Activated CD8-positive, alpha-beta memory T cell treated with anti-CD3 and anti-CD28 coated beads, Interleukin-2, amount 50 U/mL, for 4 hours (primary cell): ENCODE results near the gene RAB35.

ENCODE experiments used
- DNase-seq: peaks from one replicate; pipeline ENCODE4 v3.0.0-alpha.2; 2020

Gene RAB35

DNA sequence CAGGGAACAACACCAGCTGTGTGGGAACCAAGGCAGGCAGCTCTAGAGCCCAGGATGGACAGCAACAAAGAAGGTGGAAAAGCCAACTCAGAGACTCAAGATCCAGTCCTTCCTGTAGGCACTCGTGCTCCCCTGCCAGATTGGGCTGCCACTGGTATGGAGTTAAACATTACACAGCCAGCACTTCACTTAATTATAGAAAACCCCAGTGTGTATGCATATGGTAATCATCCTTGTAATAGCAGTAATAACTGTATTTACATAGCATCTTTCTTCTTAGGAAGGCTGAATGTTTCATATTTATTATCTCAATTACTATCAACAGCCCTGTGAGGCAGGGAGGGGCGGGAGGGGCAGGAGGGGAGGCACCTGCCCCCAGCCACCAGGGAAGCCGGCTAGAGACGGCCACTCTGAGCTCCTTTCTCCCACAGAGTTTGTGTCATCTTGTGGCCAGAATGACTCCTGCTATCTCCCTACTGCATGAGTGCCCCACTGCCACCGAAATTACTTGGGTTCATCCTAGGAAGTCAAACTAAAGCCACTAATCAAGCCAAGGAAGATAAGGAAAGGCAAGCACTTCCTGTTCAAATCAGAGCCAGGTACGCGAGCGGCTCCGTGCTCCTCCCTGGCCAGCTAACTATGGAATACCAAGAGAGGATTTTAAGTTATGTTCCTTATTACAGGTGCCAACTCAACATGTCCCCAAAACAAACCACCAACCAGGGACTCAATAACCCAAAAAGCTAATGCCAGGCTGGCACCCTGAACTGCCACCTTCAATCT, 15.7 kb upstream of the RAB35 start:
- DNase-seq, result no peak

GRCh38 chr12:120131116-120131515, 14.6 kb upstream of the RAB35 start:
- DNase-seq, result no peak

DNA sequence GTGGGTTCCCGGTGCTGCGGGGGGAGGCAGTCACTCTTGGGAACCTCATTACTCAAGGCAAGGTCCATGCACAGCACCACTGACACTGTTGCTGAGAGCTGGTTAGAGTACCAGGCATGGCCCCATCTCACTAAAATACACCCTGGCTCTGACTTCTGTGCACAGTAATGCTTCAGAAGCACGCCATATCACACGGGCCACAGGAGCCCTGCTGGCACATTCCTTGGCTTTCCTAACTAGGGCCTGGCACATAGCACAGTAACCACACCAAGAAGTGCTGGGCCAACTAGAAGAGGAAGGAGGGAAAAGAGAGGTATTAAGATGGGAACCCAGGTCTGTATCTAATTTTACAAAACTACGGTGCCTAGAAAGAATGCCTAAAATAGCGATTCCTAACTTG, 13.5 kb upstream of the RAB35 start:
- no peak for DNase-seq

- no peak for DNase-seq
Observed at GRCh38 chr12:120126635-120127005, 10.1 kb upstream of the RAB35 start.

- no peak for DNase-seq
Observed at GRCh38 chr12:120125792-120126634, 9.5 kb upstream of the RAB35 start.

DNA sequence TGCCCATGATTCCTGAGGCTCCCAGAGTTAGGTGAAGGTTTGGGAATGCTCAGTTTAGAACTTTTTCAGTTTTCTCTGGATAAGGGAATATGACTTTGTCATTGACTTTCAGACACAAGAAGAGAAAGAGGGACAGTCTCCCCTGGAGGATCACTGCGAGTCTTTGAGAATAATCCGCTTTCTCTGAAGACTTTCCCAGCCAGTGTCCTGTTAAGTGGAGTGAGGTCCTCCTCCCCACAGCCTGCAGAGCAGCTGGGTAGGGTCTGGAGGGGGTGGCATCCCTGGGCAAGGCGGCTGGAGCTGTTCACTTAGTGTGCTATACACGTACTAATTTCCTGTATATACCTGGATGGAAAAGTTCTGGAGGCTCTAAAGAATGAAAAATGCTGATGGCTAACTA, 8.5 kb upstream of the RAB35 start:
- DNase-seq, result no peak

GRCh38 chr12:120121766-120122293, 5.3 kb upstream of the RAB35 start:
- DNase-seq, result no peak

- no peak for DNase-seq
Observed at GRCh38 chr12:120121343-120121742, 4.8 kb upstream of the RAB35 start.

DNA sequence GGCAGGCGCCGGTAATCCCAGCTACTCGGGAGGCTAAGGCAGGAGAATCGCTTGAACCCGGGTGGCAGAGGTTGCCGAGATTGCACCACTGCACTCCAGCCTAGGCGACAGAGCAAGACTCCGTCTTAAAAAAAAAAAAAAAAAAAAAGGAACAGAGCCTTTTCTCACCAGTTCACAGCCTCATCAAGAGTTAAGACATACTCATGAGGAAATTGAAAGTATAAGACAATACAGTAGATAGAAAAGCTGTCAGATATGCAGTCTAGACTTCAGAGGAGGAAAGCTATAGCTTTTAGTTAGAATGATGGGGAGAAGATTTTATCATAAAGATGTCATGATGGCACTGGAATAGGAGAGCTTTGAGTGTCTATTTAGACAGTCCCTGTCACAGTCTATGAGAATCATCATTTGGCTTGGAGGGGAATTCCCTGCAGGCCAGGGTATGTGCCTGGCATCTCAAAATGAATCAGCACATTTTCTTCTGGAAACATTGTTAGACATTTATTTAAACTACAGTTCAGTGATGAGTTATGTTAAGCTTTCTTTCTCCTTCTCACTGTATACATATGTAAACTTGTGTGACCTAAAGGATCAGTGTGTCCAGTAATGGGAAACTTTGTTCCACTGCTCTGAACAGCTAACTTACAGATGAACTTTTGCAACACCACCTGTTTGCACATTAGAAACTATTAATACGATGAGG, 2.9 kb upstream of the RAB35 start:
- DNase-seq, result no peak

- DNase-seq, result no peak
Observed at GRCh38 chr12:120118321-120119061, 1.9 kb upstream of the RAB35 start.

- DNase-seq, result no peak
Observed at GRCh38 chr12:120117961-120118320, 1.4 kb upstream of the RAB35 start.

DNA sequence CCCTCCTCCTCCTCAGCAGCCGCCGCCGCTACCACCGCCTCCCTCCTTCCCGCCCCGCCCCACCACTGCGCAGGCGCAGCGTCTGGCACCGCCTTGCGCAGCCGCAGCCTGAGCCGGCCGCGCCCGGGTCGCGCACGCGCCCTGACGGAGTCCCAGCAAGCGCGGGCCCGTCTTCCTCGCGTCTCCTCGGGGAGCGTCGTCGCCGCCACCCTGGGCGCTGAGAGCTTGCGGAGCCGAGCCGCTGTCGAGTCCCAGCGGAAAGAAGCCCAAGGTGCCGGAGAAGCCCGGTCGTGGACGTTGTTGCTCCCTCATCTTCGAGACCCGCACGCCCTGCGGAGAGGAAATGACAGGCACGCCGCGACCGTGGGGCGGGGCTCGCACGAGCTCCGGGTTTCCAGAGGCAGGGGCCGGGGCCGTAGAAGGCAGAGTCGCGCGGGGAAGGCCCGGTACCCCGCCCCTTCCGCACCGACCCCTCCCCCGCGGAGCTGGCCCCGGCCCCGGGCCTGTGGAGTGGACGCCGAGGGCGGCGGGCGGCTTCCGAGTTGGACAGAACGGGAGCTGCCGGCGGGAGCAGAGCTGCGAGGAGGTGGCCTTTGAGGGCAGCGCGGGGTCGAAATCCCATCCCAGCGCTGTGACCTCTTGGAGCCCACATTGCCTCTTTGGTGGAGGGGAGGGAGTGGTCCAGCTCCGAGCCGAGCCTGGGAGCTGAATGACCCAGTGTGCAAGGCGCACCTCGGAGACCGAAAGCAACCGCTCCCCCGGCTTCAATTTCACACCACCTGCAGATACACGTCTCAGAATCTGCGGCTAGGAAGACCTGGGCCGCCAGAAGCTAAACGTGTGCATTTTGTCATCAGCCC, 469 bp upstream of the RAB35 start:
- peak; percentile 98 for DNase-seq

GRCh38 chr12:120115692-120116440, 687 bp downstream of the RAB35 start:
- DNase-seq, result no peak

DNA sequence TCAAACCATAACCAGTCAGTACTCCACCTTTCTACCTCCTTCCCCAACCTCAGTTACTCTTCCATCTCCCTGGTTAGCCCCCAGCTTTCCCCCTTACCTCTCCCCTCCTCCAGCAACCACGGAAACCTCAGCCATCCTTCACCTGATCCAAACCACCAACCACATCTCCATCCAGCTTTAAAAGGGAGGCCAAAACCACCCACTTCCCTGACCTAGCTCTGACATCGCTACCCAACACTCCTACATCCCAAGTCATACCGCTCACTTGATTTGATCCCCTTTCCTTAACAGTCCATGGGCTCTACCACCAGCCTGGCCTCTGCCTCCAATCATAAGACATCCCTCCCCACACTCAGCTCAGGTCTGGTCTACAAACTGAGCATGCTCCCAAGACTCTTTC, 1.5 kb downstream of the RAB35 start:
- no peak for DNase-seq

DNA sequence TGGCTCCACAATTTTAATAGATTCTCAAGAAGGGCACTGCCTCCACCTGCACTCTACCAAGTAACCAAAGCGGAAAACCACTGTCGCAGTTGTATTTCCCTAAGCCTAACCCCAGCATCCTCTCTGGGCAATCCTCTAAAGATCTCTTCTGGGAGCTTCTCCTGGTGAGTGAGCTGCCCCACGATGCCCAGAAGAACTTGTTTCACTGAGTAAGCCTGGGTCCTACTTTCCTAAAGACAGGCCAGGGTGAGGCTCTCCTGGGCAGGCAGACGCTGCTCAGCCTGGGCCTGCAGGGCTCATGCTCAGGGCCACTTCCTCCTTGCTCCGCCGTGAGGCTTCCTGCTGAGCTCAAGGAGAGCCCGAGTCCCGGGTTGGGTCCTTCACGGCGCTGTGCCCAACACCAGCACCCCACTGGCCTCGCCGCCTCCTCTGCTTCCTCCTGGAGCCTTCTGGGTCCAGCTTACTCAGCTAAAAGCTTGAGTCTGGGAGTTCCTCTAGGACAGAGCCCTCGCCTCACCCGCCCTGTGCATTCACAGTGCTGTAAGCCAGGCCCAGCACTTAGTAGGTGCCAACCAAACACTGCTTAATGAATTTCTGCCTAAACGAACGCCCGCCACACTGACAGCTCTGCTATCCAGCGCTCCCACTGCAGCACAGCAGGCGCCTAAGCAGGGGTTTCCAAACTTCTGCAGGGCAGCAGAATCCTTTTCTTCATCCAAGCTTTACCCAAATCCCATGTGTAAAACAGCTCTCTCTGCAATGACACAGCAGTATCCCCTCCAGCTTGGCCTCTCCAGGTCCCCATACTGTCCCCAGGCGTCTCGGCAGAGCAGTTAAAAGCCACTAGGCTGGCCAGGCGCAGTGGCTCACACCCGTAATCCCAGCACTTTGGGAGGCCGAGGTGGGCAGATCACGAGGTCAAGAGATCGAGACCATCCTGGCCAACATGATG, 5.7 kb downstream of the RAB35 start:
- DNase-seq, result no peak

DNA sequence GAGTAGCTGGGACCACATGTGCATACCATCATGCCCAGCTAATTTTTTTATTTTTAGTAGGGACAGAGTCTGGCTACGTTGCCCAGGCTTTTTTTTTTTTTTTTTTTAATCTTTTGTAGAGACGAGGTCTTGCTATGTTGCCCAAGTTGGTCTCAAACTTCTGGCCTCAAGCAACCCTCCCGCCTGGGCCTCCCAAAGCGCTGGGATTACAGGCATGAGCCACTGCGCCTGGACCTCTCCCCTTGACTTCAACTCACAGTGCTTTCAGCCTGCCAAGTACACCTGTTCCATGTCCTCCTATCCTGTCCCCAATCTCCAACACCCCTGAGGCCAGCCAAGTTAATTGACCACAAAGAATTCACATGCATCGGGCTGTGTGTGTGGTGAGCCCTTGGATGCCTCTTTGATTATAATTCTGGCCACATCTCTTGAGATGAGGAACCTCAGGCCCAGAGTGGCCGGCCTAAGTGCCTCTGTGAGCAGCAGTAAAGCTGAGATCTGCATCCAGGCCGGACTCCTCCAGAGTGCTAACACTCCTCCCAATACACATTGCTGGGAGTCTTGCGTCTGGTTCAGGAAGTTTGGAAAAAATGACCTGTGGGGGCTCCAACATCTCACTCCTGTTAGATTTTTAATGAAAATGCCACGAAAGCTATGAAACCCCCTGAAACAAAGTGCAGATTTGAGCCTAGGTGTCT, 6.8 kb downstream of the RAB35 start:
- no peak for DNase-seq

DNA sequence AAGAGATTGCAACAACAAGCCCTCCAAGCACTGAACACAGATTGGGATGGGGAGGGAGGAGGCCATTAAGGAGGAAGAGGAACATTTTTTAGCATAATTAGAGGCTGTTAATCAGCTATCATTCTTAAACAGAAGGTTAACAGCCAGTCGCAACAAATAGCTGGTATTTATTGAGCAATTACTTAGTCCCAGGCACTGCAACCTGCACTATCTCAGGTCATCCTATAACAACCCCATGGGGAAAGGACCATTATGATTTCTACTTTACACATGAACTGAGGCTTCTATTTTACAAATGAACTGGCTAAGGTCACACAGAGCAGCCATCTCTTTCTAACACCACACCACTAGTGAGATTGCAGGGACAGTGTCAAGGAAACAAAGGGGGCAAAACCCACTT, 10.4 kb downstream of the RAB35 start:
- no peak for DNase-seq

GRCh38 chr12:120103371-120103770, 13.2 kb downstream of the RAB35 start:
- DNase-seq, result no peak

DNA sequence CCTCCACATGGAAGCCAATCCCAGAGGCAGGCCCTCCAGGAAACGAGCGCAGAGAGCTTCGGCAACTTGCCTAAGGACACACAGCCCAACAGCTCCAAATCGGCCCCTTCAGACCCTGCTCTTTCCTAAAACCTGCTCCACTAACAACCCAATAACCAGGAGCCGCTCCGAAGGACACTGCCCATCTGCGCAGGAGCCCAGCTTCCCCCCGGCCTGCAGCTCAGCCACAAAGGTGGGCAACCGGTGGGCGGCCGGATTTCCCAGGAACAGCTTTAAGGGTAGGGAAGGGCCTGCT, 13.6 kb downstream of the RAB35 start:
- no peak for DNase-seq
